WI38 (cell line): ENCODE data around the gene PADI2.

Source experiments
- H3K4me3 ChIP-seq: 2 replicates; pipeline ENCODE4 v1.5.1; 2011; ENCODE audit warnings: low read depth, mild to moderate bottlenecking, control low read depth, low read length
- TF ChIP-seq, protein P1 (sequence below): IDR thresholded peaks from 2 replicates; pipeline ENCODE4 v1.5.1; 2012; ENCODE audit warnings: low read depth, mild to moderate bottlenecking, control low read depth, low read length

The PADI2 gene

DNA sequence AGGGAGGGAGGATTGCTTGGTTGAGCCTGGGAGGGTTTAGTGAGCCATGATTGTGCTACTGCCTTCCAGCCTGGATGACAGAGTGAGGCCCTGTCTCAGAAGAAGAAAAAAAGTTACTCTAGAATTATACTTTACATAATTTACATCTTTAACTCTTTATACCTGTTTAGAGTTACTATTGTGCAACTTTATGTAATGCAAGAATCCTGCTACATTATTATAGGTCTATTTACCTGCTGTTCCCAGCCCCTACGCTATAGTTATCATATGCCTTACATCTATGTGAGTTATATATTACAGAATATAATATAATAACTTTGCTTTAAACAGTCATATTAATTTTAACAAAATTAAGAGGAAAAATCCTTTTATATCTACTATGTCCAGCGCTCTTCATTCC is 79.7 kb downstream of the PADI2 start:
- no peak overlapping the region for H3K4me3 ChIP-seq
- TF ChIP-seq, protein P1, sequence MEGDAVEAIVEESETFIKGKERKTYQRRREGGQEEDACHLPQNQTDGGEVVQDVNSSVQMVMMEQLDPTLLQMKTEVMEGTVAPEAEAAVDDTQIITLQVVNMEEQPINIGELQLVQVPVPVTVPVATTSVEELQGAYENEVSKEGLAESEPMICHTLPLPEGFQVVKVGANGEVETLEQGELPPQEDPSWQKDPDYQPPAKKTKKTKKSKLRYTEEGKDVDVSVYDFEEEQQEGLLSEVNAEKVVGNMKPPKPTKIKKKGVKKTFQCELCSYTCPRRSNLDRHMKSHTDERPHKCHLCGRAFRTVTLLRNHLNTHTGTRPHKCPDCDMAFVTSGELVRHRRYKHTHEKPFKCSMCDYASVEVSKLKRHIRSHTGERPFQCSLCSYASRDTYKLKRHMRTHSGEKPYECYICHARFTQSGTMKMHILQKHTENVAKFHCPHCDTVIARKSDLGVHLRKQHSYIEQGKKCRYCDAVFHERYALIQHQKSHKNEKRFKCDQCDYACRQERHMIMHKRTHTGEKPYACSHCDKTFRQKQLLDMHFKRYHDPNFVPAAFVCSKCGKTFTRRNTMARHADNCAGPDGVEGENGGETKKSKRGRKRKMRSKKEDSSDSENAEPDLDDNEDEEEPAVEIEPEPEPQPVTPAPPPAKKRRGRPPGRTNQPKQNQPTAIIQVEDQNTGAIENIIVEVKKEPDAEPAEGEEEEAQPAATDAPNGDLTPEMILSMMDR: no peak

DNA sequence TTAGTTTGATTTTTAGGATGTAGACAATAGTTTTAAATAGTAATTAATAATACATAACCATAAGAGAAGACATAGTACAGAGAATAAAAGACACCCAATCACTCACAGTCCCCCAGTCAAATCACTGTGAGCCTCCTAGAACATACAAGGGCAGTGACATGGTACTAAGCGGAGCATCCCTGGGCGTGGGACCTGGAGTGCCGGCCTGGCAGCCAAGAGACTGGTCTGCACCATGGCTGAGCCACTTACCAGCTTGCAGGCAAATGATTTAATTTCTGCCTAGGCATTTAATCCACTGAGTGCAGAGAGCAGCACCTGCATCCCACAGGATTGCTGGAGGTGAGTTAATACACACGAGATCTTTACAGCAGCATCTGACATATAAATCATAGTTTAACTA is 85.8 kb downstream of the PADI2 start:
- TF ChIP-seq, protein P1: no peak
- H3K4me3 ChIP-seq: no peak overlapping the region

- TF ChIP-seq, protein P1: no peak
- H3K4me3 ChIP-seq: no peak overlapping the region
These were observed 86.5 kb downstream of the PADI2 start for GRCh38 chr1:17032741-17033140.

DNA sequence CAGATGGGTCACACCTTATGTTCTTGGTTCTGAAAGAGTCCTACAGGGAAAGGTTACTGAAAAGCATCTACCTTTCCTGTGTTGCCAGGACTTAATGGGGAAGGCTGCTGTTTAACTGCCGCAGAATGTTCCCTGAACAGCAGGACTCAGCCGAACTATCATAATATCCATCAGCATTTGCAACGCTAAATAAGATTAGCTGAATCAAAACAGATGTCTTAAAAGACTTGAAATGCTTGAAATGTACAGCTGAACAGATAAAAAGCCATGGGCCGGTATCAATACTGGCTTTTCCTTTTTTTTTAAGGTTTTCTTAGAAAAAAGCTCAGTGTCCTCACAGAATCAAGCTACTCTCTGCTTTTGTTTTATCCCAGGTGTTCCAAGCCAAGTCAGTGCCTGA is 87.8 kb downstream of the PADI2 start:
- TF ChIP-seq, protein P1: no peak
- H3K4me3 ChIP-seq: no peak overlapping the region

- H3K4me3 ChIP-seq: no peak overlapping the region
- TF ChIP-seq, protein P1: no peak
These were observed 89.0 kb downstream of the PADI2 start for GRCh38 chr1:17030206-17030605.

- TF ChIP-seq, protein P1: no peak
- H3K4me3 ChIP-seq: no peak overlapping the region
These were observed 90.5 kb downstream of the PADI2 start for GRCh38 chr1:17028662-17029188.

DNA sequence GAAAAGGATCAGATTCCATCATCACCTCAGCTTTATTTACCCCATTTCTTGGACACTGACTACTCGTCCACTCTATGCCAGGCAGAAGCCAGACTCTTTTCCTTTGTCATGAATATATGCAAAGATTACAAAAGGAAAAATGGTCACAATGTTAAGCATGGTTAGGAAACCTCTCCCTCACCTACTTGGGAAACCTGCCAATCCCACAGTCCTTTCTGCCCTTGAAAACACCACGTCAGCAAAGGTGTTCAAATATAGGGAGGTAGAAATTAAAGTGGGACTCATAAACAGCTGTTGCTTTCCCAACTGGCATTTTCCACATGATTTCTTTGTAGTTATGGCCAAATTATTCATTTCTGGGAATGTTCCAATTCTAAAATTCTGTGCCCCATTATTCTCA is 91.4 kb downstream of the PADI2 start:
- no peak overlapping the region for H3K4me3 ChIP-seq
- TF ChIP-seq, protein P1: no peak
